ENCODE data around the gene RAPGEF5. TPM values are rescaled to one million over a fixed set of nuclear protein-coding genes. Genes with fewer than 3 reads are reported as not detected.

Gene RAPGEF5
- polyA plus RNA-seq, 3 donors = 5.7 to 18.0 (median 7.0) TPM

- no peak overlapping the region for H3K27ac ChIP-seq (ENCODE audit: low read depth, low read length)
- 92 to 98% (median 97%) methylated on average over 2 of the region's 2 CpGs for WGBS, 3 donors
These were observed 29.4 kb upstream of the RAPGEF5 start for GRCh38 chr7:22386206-22386858.

DNA sequence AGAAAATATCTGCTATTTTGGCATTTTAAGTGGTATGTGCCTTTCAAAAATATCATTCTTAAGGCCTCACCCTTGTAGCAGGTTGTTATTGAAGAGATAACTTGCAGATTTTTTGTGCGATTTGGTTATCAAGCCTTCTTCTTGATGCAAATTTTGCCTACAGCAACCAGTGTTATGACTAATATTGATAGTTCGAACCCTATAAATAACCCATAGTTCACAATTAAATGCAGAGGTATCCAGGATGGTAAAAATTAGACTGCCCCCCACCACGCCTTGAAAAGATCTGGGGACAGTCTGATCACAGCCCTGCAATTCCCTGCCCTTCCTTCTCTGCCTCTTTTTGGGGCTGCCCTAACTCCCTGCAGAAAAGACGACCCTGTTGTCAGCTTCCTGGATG, 28.4 kb upstream of the RAPGEF5 start:
- WGBS, 3 donors = 88 to 93% (median 90%) methylated on average over 4 of the region's 4 CpGs
- no peak overlapping the region for H3K27ac ChIP-seq (ENCODE audit: low read depth, low read length)

DNA sequence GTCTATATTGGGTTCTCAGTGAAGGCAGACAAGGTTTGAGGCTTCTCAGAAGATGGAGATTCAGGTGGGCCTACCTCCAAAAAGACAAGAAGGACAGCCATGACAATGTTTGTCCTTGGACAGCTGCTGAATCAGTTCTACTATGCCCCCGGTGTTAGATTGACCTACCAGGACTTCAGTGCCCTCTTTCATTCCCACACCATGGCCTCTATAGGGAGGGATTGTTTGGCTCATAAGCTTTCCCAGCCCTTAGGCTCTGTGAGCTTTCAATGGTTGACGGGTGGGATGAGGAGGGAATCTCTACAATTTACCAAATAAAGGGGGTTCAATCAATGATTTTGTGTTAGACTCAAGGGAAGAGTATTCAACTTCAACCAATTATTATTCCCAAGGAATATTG, 23.4 kb upstream of the RAPGEF5 start:
- H3K27ac ChIP-seq (ENCODE audit: low read depth, low read length) = no peak overlapping the region
- 90 to 96% (median 91%) methylated on average over 2 of the region's 2 CpGs for WGBS, 3 donors

DNA sequence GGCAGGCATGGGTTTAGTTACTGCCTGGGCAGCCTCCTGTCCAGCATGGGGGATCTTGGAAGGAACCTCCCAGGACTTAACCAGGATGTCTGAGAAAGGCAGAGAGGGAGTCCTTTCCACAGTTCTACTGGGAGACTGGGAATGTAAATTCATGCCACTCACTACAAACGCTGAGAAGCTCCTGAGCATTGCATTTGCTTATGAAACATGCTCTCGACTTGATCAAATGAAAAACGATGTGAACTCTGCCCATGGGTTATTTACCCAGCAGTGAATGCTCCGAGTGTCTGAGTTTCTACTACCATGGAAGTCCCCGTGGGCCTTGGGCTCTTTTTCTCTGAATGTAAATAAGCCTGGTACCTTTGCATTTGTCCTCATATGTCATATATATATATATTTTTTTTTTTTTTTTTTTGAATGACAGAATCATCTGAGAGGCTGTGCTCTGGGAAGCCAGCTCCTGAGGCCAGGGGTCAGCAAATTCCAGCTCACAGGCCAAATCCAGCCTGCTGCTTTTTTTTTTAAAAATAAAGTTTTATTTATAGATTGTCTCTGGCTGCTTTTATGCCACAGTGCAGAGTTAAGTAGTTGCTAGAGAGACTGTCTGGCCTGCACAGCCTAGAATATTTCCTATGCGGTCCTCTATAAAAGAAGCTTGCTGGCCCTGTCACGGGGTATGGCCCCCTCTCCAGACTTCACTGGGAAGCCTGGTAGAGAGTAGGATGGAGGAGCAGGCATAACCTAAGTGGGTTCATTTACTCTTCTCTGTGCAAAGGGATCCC, 21.4 kb upstream of the RAPGEF5 start:
- H3K27ac ChIP-seq (ENCODE audit: low read depth, low read length) = no peak overlapping the region
- WGBS, 3 donors = 61 to 84% (median 72%) methylated on average over 7 of the region's 7 CpGs

DNA sequence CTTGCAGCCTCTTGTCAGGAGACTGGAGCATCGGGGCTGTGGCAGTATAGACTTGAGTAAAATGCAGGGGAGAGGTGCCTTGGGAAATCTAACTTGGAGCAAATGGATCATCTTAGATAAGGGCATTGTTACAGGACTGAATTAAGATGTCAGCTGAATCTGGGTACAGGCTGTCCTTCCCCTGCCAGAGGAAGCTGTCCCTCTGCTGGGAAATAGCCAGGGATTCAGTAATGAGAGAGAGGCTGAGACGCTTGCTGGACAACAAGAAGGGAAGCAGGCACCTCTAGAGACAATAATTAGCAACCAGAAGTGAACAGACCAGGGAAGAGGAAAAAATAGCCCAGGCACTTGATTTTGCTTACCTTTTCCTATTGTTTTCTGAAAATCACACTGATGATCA, 20.7 kb upstream of the RAPGEF5 start:
- no peak overlapping the region for H3K27ac ChIP-seq (ENCODE audit: low read depth, low read length)
- WGBS, 3 donors = 46 to 82% (median 62%) methylated on average over 2 of the region's 2 CpGs

DNA sequence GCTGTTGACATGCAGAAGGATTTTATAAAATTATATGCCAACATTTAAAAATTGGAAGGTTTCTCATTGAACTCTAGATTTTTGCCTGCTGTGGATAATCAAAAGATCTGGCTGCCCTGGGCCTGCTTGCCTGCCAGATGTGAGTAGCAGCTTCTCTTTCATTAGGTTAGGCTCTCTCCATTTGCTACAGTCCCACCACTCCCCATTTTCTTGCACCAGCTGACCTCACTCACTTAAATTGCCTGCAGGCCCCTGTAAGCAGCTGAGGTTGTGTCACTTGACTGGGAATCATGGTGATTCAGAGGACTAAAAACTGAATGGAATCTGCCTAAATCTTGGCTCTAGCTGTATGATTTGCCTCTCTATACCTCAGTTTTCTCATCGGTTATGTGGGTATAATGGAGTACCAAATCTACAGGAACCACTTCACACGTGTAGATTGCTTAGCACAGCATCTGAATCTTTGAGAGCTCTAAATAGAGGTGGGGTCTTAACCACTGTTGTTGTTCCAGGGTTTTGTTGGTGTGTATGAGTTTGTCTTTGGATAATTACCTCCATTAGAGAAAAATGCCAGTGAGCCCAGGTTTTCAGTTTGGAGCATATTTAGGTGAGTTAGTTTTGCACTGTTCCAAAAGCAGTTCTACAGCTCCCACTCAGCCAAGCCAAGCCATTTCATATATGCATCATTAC, 18.6 kb upstream of the RAPGEF5 start:
- H3K27ac ChIP-seq (ENCODE audit: low read depth, low read length) = no peak overlapping the region
- 89 to 96% (median 95%) methylated on average over 2 of the region's 2 CpGs for WGBS, 3 donors

DNA sequence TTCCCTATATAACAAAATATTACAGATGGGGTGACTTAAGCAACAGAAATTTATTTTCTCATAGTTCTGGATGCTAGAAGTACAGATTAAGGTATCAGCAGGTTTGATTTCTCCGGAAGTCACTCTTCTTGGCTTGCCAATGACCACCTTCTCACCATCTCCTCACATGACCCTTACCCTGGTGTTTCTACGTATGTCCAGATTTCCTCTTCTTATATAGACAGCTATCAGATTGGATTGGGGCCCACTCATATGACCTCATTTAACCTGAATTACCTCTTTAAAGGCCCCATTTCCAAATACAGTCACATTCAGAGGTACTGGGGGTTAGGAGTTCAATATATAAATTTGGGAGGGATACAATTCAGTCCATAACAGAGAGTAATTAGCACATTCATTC, 17.0 kb upstream of the RAPGEF5 start:
- WGBS, 3 donors = 57 to 81% (median 77%) methylated on average over 2 of the region's 2 CpGs
- no peak overlapping the region for H3K27ac ChIP-seq (ENCODE audit: low read depth, low read length)

- H3K27ac ChIP-seq (ENCODE audit: low read depth, low read length) = no peak overlapping the region
- 36 to 55% (median 43%) methylated on average over 3 of the region's 3 CpGs for WGBS, 3 donors
These were observed 16.4 kb upstream of the RAPGEF5 start for GRCh38 chr7:22373388-22373787.

GRCh38 chr7:22372863-22373262, 15.9 kb upstream of the RAPGEF5 start:
- whole genome bisulfite sequencing, 3 donors = 28 to 78% (median 76%) methylated on average over 6 of the region's 6 CpGs
- no peak overlapping the region for H3K27ac ChIP-seq (ENCODE audit: low read depth, low read length)

DNA sequence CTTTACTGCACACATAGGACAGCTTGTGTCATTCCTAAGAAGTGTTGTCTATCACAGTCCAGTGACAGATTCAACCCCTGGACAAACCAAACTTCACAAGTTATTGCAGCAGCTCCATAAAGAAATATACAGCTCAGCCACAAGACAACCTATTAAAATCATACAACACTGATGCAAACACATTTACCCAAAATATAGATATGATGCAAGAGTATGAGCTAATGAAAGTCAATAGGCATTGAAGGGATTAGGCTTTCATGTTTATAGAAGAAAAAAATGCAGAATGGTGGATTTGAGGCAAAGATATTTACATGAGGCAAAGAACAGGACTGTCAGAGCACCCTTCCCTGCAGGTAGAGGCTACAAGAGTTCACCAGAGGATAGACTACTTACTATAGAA, 14.9 kb upstream of the RAPGEF5 start:
- no peak overlapping the region for H3K27ac ChIP-seq (ENCODE audit: low read depth, low read length)

- 91 to 93% (median 92%) methylated on average over 2 of the region's 2 CpGs for WGBS, 3 donors
- no peak overlapping the region for H3K27ac ChIP-seq (ENCODE audit: low read depth, low read length)
These were observed 7.9 kb upstream of the RAPGEF5 start for GRCh38 chr7:22364900-22365299.

- WGBS, 3 donors = 87 to 95% (median 87%) methylated on average over 4 of the region's 4 CpGs
These were observed 6.9 kb upstream of the RAPGEF5 start for GRCh38 chr7:22363756-22364422.

DNA sequence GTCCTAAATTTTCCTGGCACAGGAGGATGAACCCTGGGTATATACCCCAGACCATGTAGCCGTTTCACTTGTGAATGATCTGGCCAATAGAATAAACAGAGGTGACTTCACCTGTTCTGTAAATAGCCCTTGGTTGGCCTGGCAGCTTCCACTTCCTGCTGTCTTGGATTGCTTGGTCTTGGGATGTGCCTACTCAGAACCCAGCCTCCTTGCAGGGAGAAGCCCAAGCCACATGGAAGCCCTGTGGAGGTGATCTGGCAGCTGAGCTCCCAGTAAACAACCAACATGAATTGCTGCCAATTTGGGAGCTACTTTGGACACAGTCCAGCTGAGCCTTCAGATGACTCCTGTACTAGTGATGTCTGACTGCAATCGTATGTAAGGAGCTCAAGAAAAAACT, 4.8 kb upstream of the RAPGEF5 start:
- H3K27ac ChIP-seq (ENCODE audit: low read depth, low read length) = no peak overlapping the region
- 26 to 62% (median 60%) methylated on average over 2 of the region's 2 CpGs for WGBS, 3 donors

More at GRCh38 chr7:22363756-22364422, 6.9 kb upstream of the RAPGEF5 start:
- no peak overlapping the region for H3K27ac ChIP-seq (ENCODE audit: low read depth, low read length)

DNA sequence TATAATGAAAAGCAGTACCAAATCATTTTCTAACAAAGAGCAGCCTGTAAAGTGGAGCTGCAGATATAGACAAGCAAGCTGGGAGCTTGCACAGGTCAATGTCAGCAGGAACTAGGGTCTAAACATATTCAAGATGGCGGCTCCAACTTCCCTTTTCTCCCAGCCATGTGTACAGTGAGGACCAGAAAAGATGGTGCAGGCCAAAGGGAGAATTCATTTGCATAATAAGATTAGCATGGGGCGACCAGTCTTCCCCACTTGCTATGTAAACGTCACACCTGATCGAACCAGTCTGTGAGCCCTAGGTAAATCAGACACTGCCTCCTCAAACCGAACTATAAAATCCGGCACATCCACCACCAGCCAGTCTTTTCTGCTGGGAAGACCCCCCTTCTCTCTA, 4.4 kb upstream of the RAPGEF5 start:
- no peak overlapping the region for H3K27ac ChIP-seq (ENCODE audit: low read depth, low read length)
- WGBS, 3 donors = 70 to 92% (median 90%) methylated on average over 6 of the region's 6 CpGs

GRCh38 chr7:22358820-22359697, 2.1 kb upstream of the RAPGEF5 start:
- WGBS, 3 donors = 89 to 93% (median 90%) methylated on average over 8 of the region's 8 CpGs
- no peak overlapping the region for H3K27ac ChIP-seq (ENCODE audit: low read depth, low read length)

DNA sequence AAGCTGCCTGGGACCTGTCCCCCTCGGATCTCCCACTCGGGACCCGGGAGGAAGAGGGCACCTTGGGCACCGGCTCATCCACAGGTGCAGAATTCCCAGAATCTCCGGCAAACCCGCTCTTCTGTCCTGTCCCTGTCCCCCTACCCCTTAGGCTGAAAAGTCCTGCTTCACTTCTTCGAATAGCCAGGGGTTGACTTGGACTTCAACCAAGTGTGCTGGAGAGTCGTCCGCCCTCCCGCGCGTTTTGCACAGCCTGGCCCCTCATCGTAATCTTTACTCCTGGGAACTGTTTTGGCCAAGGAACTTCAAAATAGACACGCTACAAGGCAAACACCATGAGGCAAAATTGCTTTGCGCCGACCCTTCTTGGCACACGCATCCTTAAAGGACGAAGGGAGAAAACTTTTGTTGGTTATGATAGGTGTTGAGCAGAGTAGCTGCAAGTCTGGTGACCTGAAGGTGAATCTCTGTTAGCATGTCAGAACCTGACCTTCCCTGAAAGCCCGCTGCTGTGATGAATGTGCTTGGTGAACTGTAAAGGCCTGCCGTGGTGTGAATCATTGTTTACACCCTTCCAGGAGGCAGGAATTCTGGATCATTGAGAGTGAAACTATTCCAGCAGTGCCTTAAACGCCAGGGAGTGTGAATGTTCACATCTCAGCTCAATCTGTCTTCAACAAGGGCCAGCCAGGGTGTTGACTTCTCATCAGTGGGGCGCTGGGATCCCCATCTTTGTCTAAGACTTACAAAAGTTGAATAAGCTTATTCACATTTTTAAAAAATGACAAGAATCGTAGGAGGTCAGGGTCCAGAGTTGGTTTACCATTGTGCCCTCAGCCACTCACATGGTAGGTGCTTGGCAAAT, 589 bp upstream of the RAPGEF5 start:
- no peak overlapping the region for H3K27ac ChIP-seq (ENCODE audit: low read depth, low read length)
- 21 to 35% (median 31%) methylated on average over 19 to 23 of the region's 23 CpGs for WGBS, 3 donors

GRCh38 chr7:22356010-22356691, 803 bp downstream of the RAPGEF5 start:
- WGBS, 3 donors = 6 to 13% (median 12%) methylated on average over 23 to 26 of the region's 26 CpGs
- no peak overlapping the region for H3K27ac ChIP-seq (ENCODE audit: low read depth, low read length)
